ENCODE measurements around the gene FAM13C.

GRCh38 chr10:59339351-59339750, 23.0 kb downstream of the FAM13C start:
- no peak for TF ChIP-seq POLR2A (IDR thresholded peaks at IDR 0.05; ENCODE audit: low read depth, low read length)
- TF ChIP-seq TAF1 (IDR thresholded peaks at IDR 0.05; ENCODE audit: borderline replicate concordance, low read depth, low read length): no peak
- TF ChIP-seq POLR2AphosphoS5 (IDR thresholded peaks at IDR 0.05; ENCODE audit: low read depth, low read length): no peak
